ENCODE measurements around the gene RABL2B. TPM values are rescaled to one million over a fixed set of nuclear protein-coding genes. Genes with fewer than 3 reads are reported as not detected.

The RABL2B gene
- polyA plus RNA-seq, 1 donor from 2014 or later = 26.2 TPM

GRCh38 chr22:50734986-50735738 lies 48.3 kb downstream of the RABL2B start (continued):
- TF ChIP-seq EP300 (conservative IDR thresholded peaks at IDR 0.05; ENCODE audit: poor library complexity, severe bottlenecking) (no peak), MXI1 (conservative IDR thresholded peaks at IDR 0.05; ENCODE audit: poor library complexity, severe bottlenecking) (no peak)

DNA sequence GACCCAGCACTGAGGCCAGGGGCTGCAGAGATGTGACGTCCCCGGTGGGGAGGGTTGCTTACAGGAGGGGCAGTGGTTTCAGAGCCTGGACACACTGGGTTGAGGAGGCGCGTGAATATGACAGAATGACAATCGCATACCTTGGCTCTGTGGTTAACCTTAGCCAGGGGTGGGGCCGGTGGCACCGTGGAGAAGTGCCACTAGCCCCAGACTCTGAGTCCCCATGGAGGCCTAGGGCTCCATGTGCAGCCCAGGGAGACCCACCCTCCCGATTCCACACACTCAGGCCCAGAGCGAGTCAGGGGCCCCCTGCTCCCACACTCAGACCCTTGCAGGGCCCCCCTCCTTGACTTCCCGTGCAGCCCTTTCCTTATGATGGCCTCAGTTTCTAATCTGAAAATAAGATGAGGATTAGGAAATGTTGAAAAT lies 49.1 kb downstream of the RABL2B start:
- Histone ChIP-seq H3K9me2 (ENCODE audit: insufficient read depth, low read length) (no peaks in the 10 kb centered on the region), H3K36me3 (ENCODE audit: insufficient read depth, low read length) (no peaks in the 10 kb centered on the region), H3K27ac (ENCODE audit: low read length) (no peak overlapping the region), H4K20me1 (ENCODE audit: insufficient read depth) (no peaks in the 10 kb centered on the region), H2AFZ (ENCODE audit: low read depth, low read length) (no peak overlapping the region), H3K4me2 (ENCODE audit: low read length) (no peak overlapping the region), H3K9me3 (ENCODE audit: low read length) (no peaks in the 10 kb centered on the region), H3K9ac (ENCODE audit: low read length) (no peak overlapping the region), H3K4me3 (ENCODE audit: low read length) (no peak overlapping the region), H3K79me2 (replicated peaks; ENCODE audit: insufficient read depth, low read length) (no peaks in the 10 kb centered on the region), H3K27me3 (ENCODE audit: insufficient read depth, low read depth, low read length) (no peaks in the 10 kb centered on the region), H3F3A (ENCODE audit: insufficient read depth, low read length, poor library complexity, severe bottlenecking) (no peaks in the 10 kb centered on the region)
- TF ChIP-seq MXI1 (conservative IDR thresholded peaks at IDR 0.05; ENCODE audit: poor library complexity, severe bottlenecking) (no peak), SMC3 (conservative IDR thresholded peaks at IDR 0.05; ENCODE audit: poor library complexity) (no peak), RAD21 (conservative IDR thresholded peaks at IDR 0.05) (no peak), EP300 (conservative IDR thresholded peaks at IDR 0.05; ENCODE audit: poor library complexity, severe bottlenecking) (no peak), TAF1 (IDR thresholded peaks at IDR 0.05; ENCODE audit: low read depth) (no peak), EZH2 (IDR thresholded peaks at IDR 0.05; ENCODE audit: borderline replicate concordance, insufficient read depth, low read length, poor library complexity, severe bottlenecking) (no peak), POLR2AphosphoS5 (IDR thresholded peaks at IDR 0.05) (no peak)
- TF ChIP-seq, protein P1, sequence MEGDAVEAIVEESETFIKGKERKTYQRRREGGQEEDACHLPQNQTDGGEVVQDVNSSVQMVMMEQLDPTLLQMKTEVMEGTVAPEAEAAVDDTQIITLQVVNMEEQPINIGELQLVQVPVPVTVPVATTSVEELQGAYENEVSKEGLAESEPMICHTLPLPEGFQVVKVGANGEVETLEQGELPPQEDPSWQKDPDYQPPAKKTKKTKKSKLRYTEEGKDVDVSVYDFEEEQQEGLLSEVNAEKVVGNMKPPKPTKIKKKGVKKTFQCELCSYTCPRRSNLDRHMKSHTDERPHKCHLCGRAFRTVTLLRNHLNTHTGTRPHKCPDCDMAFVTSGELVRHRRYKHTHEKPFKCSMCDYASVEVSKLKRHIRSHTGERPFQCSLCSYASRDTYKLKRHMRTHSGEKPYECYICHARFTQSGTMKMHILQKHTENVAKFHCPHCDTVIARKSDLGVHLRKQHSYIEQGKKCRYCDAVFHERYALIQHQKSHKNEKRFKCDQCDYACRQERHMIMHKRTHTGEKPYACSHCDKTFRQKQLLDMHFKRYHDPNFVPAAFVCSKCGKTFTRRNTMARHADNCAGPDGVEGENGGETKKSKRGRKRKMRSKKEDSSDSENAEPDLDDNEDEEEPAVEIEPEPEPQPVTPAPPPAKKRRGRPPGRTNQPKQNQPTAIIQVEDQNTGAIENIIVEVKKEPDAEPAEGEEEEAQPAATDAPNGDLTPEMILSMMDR (IDR thresholded peaks at IDR 0.05; ENCODE audit: poor library complexity, severe bottlenecking) = no peak
- TF ChIP-seq, protein P2, sequence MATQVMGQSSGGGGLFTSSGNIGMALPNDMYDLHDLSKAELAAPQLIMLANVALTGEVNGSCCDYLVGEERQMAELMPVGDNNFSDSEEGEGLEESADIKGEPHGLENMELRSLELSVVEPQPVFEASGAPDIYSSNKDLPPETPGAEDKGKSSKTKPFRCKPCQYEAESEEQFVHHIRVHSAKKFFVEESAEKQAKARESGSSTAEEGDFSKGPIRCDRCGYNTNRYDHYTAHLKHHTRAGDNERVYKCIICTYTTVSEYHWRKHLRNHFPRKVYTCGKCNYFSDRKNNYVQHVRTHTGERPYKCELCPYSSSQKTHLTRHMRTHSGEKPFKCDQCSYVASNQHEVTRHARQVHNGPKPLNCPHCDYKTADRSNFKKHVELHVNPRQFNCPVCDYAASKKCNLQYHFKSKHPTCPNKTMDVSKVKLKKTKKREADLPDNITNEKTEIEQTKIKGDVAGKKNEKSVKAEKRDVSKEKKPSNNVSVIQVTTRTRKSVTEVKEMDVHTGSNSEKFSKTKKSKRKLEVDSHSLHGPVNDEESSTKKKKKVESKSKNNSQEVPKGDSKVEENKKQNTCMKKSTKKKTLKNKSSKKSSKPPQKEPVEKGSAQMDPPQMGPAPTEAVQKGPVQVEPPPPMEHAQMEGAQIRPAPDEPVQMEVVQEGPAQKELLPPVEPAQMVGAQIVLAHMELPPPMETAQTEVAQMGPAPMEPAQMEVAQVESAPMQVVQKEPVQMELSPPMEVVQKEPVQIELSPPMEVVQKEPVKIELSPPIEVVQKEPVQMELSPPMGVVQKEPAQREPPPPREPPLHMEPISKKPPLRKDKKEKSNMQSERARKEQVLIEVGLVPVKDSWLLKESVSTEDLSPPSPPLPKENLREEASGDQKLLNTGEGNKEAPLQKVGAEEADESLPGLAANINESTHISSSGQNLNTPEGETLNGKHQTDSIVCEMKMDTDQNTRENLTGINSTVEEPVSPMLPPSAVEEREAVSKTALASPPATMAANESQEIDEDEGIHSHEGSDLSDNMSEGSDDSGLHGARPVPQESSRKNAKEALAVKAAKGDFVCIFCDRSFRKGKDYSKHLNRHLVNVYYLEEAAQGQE (IDR thresholded peaks at IDR 0.05; ENCODE audit: borderline replicate concordance) = no peak

Data from neural cell (in vitro differentiated cells).